Endothelial cell (in vitro differentiated cells): ENCODE measurements around the gene NOTUM. TPM values are rescaled to one million over a fixed set of nuclear protein-coding genes. Genes with fewer than 3 reads are reported as not detected.

Experiments used
- DNase-seq: peaks from one replicate; pipeline ENCODE4 v3.0.0; 2021; ENCODE audit warnings: low spot score
- H3K27ac Mint-ChIP-seq: one replicate; pipeline ENCODE4 v1.8.0; 2021; ENCODE audit warnings: mixed read lengths, inconsistent platforms; ENCODE audit not compliant: unreplicated experiment
- H3K27me3 Mint-ChIP-seq: one replicate; pipeline ENCODE4 v1.8.0; 2021; ENCODE audit warnings: mild to moderate bottlenecking, moderate library complexity, mixed read lengths, inconsistent platforms; ENCODE audit not compliant: unreplicated experiment
- H3K36me3 Mint-ChIP-seq: one replicate; pipeline ENCODE4 v1.8.0; 2021; ENCODE audit warnings: mild to moderate bottlenecking, low read depth, mixed read lengths, inconsistent platforms; ENCODE audit not compliant: unreplicated experiment
- H3K4me1 Mint-ChIP-seq: one replicate; pipeline ENCODE4 v1.8.0; 2021; ENCODE audit warnings: mild to moderate bottlenecking, mixed read lengths, inconsistent platforms; ENCODE audit not compliant: unreplicated experiment
- H3K4me3 Mint-ChIP-seq: one replicate; pipeline ENCODE4 v1.8.0; 2021; ENCODE audit warnings: mild to moderate bottlenecking, mixed read lengths, inconsistent platforms; ENCODE audit not compliant: unreplicated experiment
- H3K9me3 Mint-ChIP-seq: one replicate; pipeline ENCODE4 v1.8.0; 2021; ENCODE audit warnings: mixed read lengths, inconsistent platforms; ENCODE audit not compliant: unreplicated experiment
- CTCF ChIP-seq: fragments of 200-600 bp; sonication (generic); IDR thresholded peaks from one replicate; pipeline ENCODE4 v1.5.0; 2021; ENCODE audit warnings: antibody characterized with exemption; ENCODE audit not compliant: unreplicated experiment
- total RNA-seq: library from RNA; stranded (reverse); fragmentation: NEBNext Ultra II Directional; extraction: Animal tissue kit (Norgen Biotek cat#: 25700); gene quantifications from one replicate; pipeline ENCODE4 v1.2.1, GENCODE V29; 2021; ENCODE audit not compliant: unreplicated experiment

NOTUM gene
- total RNA-seq, 1 donor from 2014 or later, result not detected

GRCh38 chr17:81957691-81958432, 3.1 kb downstream of the NOTUM start:
- peaks cover 23% of the 10 kb centered on the region for H3K27me3 Mint-ChIP-seq
- no peaks in the 10 kb centered on the region for H3K9me3 Mint-ChIP-seq
- no peak for DNase-seq
- H3K4me1 Mint-ChIP-seq, result peaks cover 4% of the 10 kb centered on the region
- H3K27ac Mint-ChIP-seq, result no peak overlapping the region
- TF ChIP-seq CTCF, result no peak
- H3K4me3 Mint-ChIP-seq, result no peak overlapping the region
- peaks cover 8% of the 10 kb centered on the region for H3K36me3 Mint-ChIP-seq

- no peak for TF ChIP-seq CTCF
- no peak overlapping the region for H3K27ac Mint-ChIP-seq
- DNase-seq, result no peak
- H3K4me3 Mint-ChIP-seq, result no peak overlapping the region
- peaks cover 4% of the 10 kb centered on the region for H3K4me1 Mint-ChIP-seq
- H3K36me3 Mint-ChIP-seq, result peaks cover 8% of the 10 kb centered on the region
- H3K9me3 Mint-ChIP-seq, result no peaks in the 10 kb centered on the region
- H3K27me3 Mint-ChIP-seq, result peaks cover 20% of the 10 kb centered on the region
Measured at GRCh38 chr17:81956607-81957589, 4.1 kb downstream of the NOTUM start.

- TF ChIP-seq CTCF, result no peak
Measured at GRCh38 chr17:81955756-81956544, 5.0 kb downstream of the NOTUM start.

GRCh38 chr17:81955058-81955681, 5.8 kb downstream of the NOTUM start:
- Mint-ChIP-seq H3K27me3 (peaks cover 22% of the 10 kb centered on the region), H3K4me1 (peaks cover 4% of the 10 kb centered on the region), H3K4me3 (no peak overlapping the region), H3K9me3 (no peaks in the 10 kb centered on the region), H3K27ac (no peak overlapping the region), H3K36me3 (peaks cover 8% of the 10 kb centered on the region)
- no peak for DNase-seq
- TF ChIP-seq CTCF, result no peak

More at GRCh38 chr17:81955756-81956544, 5.0 kb downstream of the NOTUM start:
- no peaks in the 10 kb centered on the region for H3K9me3 Mint-ChIP-seq
- no peak overlapping the region for H3K27ac Mint-ChIP-seq
- no peak for DNase-seq
- peaks cover 4% of the 10 kb centered on the region for H3K4me1 Mint-ChIP-seq
- H3K36me3 Mint-ChIP-seq, result peaks cover 8% of the 10 kb centered on the region
- no peak overlapping the region for H3K4me3 Mint-ChIP-seq
- H3K27me3 Mint-ChIP-seq, result peaks cover 22% of the 10 kb centered on the region
